Activated B cell treated with CpG ODN at 0.5 μM for 24 hours (primary cell): ENCODE results near the gene CD1C. TPM values are rescaled to one million over a fixed set of nuclear protein-coding genes. Genes with fewer than 3 reads are reported as not detected.

ENCODE experiments used
- total RNA-seq: library from RNA; stranded (reverse); gene quantifications from 2 replicates; pipeline ENCODE4 v1.2.3, GENCODE V29; 2022

CD1C gene
- total RNA-seq, 1 donor from 2014 or later = 37.3 TPM

Other genes starting within 250 kb of the CD1C start
- 4.6 and 5.0 TPM in 2 replicates for gene CD1D, start 109.0 kb upstream of the CD1C start, total RNA-seq
- 1.4 and 1.6 TPM in 2 replicates for gene CD1A, start 35.5 kb upstream of the CD1C start, total RNA-seq
- gene CD1B, start 41.6 kb downstream of the CD1C start, total RNA-seq = not detected in 2 replicates
- not detected in 2 replicates for gene CD1E, start 64.0 kb downstream of the CD1C start, total RNA-seq
- gene OR10T2, start 109.5 kb downstream of the CD1C start, total RNA-seq = not detected in 2 replicates
- not detected in 2 replicates for gene OR10K2, start 136.3 kb downstream of the CD1C start, total RNA-seq
- not detected in 2 replicates for gene OR10K1, start 171.9 kb downstream of the CD1C start, total RNA-seq
- gene OR10R2, start 182.3 kb downstream of the CD1C start, total RNA-seq = not detected in 2 replicates